GM11168 (cell line): ENCODE results near the gene DOCK6.

Experiments used
- in situ Hi-C: fragments of 300-500 bp; cut with MboI; formaldehyde crosslinking; loops from one replicate; pipeline ENCODE4 v1.12.0; 2022; ENCODE audit warnings: low sequenced_read_pairs; ENCODE audit not compliant: unreplicated experiment

DOCK6 gene, protein sequence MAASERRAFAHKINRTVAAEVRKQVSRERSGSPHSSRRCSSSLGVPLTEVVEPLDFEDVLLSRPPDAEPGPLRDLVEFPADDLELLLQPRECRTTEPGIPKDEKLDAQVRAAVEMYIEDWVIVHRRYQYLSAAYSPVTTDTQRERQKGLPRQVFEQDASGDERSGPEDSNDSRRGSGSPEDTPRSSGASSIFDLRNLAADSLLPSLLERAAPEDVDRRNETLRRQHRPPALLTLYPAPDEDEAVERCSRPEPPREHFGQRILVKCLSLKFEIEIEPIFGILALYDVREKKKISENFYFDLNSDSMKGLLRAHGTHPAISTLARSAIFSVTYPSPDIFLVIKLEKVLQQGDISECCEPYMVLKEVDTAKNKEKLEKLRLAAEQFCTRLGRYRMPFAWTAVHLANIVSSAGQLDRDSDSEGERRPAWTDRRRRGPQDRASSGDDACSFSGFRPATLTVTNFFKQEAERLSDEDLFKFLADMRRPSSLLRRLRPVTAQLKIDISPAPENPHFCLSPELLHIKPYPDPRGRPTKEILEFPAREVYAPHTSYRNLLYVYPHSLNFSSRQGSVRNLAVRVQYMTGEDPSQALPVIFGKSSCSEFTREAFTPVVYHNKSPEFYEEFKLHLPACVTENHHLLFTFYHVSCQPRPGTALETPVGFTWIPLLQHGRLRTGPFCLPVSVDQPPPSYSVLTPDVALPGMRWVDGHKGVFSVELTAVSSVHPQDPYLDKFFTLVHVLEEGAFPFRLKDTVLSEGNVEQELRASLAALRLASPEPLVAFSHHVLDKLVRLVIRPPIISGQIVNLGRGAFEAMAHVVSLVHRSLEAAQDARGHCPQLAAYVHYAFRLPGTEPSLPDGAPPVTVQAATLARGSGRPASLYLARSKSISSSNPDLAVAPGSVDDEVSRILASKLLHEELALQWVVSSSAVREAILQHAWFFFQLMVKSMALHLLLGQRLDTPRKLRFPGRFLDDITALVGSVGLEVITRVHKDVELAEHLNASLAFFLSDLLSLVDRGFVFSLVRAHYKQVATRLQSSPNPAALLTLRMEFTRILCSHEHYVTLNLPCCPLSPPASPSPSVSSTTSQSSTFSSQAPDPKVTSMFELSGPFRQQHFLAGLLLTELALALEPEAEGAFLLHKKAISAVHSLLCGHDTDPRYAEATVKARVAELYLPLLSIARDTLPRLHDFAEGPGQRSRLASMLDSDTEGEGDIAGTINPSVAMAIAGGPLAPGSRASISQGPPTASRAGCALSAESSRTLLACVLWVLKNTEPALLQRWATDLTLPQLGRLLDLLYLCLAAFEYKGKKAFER (N-terminal part only)

GRCh38 chr19:11261971-11262839, at the start of gene DOCK6:
Gene DOCK6, minus strand, starts transcription at chr19:11262524. Its CDS starts 84 bp downstream, at chr19:11262440.
- in situ Hi-C loops = no loop called here

DNA sequence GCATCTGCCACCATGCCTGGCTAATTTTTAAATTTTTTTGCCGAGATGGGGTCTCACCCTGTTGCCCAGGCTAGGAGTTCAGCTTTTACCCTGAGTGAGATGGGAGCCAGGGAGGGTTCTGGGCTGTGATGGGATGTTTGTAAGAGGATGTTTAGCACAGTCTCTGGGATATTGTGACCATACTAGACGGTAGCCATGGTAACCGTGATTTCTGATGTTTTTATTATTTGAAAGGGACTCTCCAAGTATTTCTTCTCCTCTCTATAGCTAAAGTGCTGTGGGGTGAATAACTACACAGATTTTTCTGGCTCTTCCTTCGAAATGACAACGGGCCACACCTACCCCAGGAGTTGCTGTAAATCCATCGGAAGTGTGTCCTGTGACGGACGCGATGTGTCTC, 44.0 kb upstream of the DOCK6 start:
- in situ Hi-C loops = no loop called here

- in situ Hi-C loops = no loop called here
These were observed 42.6 kb upstream of the DOCK6 start for GRCh38 chr19:11304936-11305335.

- in situ Hi-C loops = no loop called here
These were observed 38.4 kb upstream of the DOCK6 start for GRCh38 chr19:11300811-11301120.

DNA sequence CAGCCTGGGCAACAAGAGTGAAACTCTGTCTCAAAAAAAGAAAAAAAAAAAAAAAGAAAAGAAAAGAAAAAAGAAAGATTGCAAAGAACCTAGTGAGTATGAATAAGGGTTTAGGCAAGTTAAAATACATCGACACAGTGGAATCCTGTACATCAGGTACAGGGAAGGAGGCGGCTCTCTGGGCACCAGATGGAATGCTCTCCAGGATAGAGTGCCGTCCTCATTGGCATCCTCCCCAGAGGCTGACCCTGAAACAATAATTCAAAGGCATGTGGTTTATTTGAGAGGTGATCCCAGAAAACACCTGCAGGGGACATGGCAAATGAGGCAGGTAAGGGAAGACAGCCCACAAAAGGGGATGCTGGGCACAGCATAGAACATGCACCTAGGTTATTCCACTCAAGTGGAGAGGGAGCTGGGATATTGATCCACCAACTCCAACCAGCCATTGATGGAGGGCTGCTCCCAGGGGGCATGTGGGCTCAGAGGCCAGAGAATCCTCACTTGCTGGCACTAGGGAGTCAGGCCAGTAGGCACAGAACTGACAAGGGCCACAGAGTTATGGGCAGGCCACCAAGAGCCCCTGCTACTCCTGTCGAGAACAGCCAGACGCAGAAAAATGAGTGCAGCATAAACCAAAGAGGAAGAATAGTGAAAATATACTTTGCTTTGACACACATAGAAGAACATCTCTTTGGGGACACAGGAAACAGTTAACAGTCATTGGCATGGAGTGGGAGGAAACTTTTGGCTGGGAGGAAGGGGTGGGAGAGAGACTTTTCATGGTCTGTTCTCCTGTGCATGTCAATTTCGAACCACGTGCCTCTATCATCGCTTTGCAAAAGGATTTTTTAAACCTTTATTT, 37.9 kb upstream of the DOCK6 start:
- in situ Hi-C loops = no loop called here

GRCh38 chr19:11296264-11296663, 33.9 kb upstream of the DOCK6 start:
- in situ Hi-C loops = no loop called here

DNA sequence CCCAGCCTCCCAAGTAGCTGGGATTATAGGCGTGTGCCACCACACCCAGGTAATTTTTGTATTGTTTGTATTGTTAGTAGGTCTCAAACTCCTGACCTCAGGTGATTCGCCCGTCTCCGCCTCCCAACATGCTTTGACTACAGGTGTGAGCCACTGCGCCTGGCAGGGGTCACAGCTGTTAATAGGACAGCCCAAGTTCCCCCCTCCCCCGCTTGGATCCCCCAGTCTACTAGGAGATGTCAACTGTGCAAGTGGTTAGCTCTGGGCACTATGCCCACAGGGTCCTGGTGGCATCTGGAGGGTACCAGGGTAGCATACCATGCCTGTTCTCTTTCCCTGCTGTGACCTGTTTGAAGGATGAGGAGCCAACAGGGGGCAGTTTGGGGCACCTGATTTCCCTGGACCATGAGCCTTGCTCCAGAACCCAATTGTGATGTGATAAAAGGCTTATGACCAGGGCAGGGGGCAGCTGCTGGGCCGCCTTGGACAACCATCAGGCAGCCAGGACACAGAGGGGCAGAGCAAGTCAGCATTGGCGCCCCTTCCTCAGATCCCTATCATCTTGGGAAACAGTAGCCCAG, 33.4 kb upstream of the DOCK6 start, which contains the start of gene TSPAN16:
Gene TSPAN16, plus strand, starts transcription at position 496 of the 581 bp plus-strand sequence. CDS start 138 bp downstream, outside the sequence.
- in situ Hi-C loops = no loop called here

GRCh38 chr19:11295180-11295579, 32.9 kb upstream of the DOCK6 start:
- in situ Hi-C loops = no loop called here

DNA sequence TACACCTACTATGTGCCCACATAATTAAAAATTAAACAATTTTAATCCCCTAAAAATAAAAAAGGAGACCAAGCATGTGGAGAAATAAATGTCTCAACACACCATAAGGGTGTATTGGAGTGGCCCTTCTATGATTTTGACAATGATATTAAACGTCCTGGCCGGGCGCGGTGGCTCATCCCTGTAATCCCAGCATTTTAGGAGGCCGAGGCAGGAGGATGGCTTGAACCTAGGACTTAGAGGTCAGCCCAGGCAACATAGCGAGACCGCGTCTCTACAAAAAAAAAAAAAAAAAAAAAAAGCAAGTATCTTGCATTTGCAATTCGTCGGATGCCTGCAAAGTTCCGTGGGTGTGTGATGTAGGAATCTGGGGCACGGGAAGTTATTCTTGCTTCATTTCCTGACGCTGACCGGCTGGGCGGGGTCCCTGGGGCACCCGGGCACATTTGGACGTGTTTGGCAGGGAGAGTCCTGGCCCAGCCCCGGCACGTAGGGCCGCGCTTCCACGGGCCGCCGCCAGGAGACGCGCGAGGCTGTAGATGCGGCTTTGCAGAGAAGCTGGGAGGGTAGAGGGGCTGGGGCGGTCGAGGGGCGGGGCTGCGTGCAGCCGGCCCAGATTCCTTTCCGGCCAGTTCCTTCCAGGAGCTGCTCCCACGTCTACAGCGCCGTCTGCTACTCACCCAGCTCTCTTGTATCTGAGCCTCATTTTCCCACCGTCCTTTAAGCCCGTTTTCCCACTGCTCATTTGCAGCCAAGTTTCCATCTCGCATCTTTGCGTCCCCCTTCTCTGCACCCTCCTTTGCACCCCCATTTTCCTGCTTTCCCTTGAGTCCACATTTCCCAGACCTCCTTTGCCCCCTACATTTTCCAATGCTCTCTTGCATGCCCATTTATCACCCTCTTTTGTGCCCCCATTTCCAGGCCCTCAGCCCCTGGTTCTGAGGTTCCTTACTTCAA, 31.4 kb upstream of the DOCK6 start:
- in situ Hi-C loops = no loop called here

- in situ Hi-C loops = no loop called here
These were observed 29.7 kb upstream of the DOCK6 start for GRCh38 chr19:11291991-11292390.

- in situ Hi-C loops = no loop called here
These were observed 29.1 kb upstream of the DOCK6 start for GRCh38 chr19:11291415-11291814.

- in situ Hi-C loops = no loop called here
These were observed 27.9 kb upstream of the DOCK6 start for GRCh38 chr19:11290256-11290655.

DNA sequence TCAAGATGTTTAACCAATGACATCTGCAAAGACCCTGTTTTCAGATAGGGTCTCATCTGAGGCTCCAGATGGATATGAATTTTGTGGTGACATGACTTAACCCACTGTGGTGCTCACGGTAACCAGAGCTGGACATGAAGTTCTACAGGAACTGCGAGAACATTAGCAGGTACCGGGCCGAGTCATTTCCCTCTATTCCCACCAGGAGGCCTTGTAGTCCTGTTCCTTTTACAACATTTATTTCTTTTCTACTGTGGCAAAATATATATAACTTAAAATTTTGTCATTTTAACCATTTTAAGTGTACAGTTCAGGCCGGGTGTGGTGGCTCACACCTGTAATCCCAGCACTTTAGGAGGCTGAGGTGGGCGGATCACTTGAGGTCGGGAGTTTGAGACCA, 26.0 kb upstream of the DOCK6 start:
- in situ Hi-C loops = loop anchor here (10.0 kb wide), 1 partner anchor 196 kb away; the partner anchor contains the start of gene ELAVL3

DNA sequence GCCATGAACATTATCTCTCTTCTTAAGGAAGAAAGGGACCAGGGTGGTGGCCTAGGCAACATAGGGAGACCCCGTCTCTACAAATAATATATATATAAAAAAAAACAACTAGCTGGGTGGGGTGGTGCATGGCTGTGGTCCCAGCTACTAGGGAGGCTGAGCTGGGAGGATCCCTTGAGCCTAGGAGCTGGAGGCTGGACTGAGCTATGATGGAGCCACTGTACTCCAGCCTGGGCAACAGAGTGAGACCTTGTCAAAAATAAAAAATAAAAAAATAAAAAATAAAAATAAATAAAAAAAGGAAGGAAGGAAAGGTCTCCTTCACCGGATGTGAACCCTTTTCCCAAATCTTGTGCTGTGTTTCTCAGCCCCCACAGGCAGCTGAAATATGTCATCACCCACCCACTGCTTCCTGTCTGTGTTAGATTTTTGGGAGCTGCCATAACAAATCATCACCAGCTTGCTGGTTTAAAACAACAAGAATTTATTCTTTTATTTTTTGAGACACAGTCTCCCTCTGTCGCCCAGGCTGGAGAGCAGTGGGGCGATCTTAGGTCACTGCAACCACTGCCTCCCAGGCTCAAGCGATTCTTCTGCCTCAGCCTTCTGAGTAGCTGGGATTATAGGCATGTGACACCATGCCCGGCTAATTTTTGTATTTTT, 24.1 kb upstream of the DOCK6 start:
- in situ Hi-C loops = loop anchor here (10.0 kb wide), 1 partner anchor 198 kb away; the partner anchor contains the start of gene ELAVL3

DNA sequence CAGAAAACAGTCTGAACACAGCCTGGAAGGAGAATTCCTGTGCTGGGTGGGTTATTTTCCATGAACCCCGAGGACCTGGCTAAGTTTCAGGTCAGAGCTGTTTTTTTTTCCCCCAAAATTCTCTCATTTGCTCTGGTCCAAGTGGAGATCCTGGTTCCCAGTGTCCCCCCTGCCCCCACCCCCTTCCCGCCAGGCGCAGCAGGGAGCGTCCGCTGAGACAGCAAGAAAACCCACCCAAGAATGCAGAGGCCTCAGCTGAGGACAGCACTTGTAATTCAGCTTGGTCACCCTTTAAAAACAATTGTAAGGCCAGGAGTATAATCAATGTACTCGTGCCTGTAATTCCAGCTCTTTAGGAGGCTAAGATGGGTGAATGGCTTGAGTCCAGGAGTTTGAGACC, 22.2 kb upstream of the DOCK6 start:
- in situ Hi-C loops = loop anchor here (10.0 kb wide), 1 partner anchor 200 kb away; the partner anchor contains the start of gene ELAVL3

GRCh38 chr19:11281356-11282049, 19.2 kb upstream of the DOCK6 start:
- in situ Hi-C loops = loop anchor here (10.0 kb wide), 1 partner anchor 203 kb away; the partner anchor contains the start of gene ELAVL3
